AG04450 (cell line): ENCODE results near the gene HACL1. TPM values are rescaled to one million over a fixed set of nuclear protein-coding genes. Genes with fewer than 3 reads are reported as not detected.

Source experiments
- CTCF ChIA-PET: fragments of 300-600, 350-600 bp; formaldehyde crosslinking; extraction: SDS; loops from one replicate; lab custom pipeline; 2022; ENCODE audit warnings: antibody characterized with exemption, inconsistent platforms; lab: Charles Lee
- POLR2A ChIA-PET: fragments of 350-600 bp; formaldehyde crosslinking; extraction: SDS; loops from one replicate; lab custom pipeline; 2021; ENCODE audit warnings: antibody characterized with exemption, inconsistent platforms; lab: Yijun Ruan, JAX
- DNase-seq: peaks from one replicate; pipeline ENCODE4 v3.0.0-alpha.2; 2011; ENCODE audit warnings: low read depth, low spot score
- H3K27ac ChIP-seq: one replicate; pipeline ENCODE4 v1.5.1; 2012; ENCODE audit warnings: low read depth, low read length, control low read depth
- H3K27me3 ChIP-seq: one replicate; pipeline ENCODE4 v1.6.0; 2012; ENCODE audit warnings: low read length; ENCODE audit not compliant: control insufficient read depth, insufficient read depth
- H3K4me3 ChIP-seq: 2 replicates; pipeline ENCODE4 v1.5.1; 2011; ENCODE audit warnings: mild to moderate bottlenecking, low read depth, low read length, control low read depth
- H3K9me3 ChIP-seq: 2 replicates; pipeline ENCODE4 v1.5.1; 2012; ENCODE audit warnings: low read length; ENCODE audit not compliant: control insufficient read depth, insufficient read depth
- CTCF ChIP-seq: IDR thresholded peaks from 2 replicates; pipeline ENCODE4 v1.5.1; 2011; ENCODE audit warnings: low read depth, low read length, control low read depth, inconsistent platforms
- polyA minus RNA-seq: library from RNA; depleted of rRNA, polyadenylated mRNA; stranded (reverse); fragments of >200 nt; gene quantifications from 2 replicates; pipeline ENCODE4 v1.2.3, GENCODE V29; 2011; rRNA and poly(A)+ RNA removed
- polyA plus RNA-seq: library from polyadenylated mRNA; depleted of rRNA; stranded (reverse); fragments of >200 nt; gene quantifications from 2 replicates; pipeline ENCODE4 v1.2.3, GENCODE V29; 2011; rRNA removed

The HACL1 gene
- polyA plus RNA-seq = 22.0 and 29.2 TPM in 2 replicates
- polyA minus RNA-seq = 23.3 and 26.8 TPM in 2 replicates

GRCh38 chr3:15601399-15602145 is at the start of gene HACL1, which contains the start of gene BTD:
HACL1 (minus strand) TSS chr3:15601569; CDS start chr3:15601463, 106 bp downstream.
BTD (plus strand) TSS chr3:15601745; CDS start chr3:15635440, 33,695 bp downstream.
- peak; percentile 32 for TF ChIP-seq CTCF
- peak; percentile 98 for DNase-seq
- no peaks in the 10 kb centered on the region for H3K9me3 ChIP-seq
- peak within 1 kb of the TSS; percentile 86 for H3K27ac ChIP-seq
- ChIA-PET CTCF (interaction anchor here (0.6 to 0.7 kb wide), 2 partner anchors 94 to 350 kb away, joined by 3 read pairs; no protein-coding TSS in a partner anchor), POLR2A (interaction anchor here (0.5 to 1.2 kb wide), 5 partner anchors 9 to 459 kb away, joined by 3 to 8 read pairs (median 6); no protein-coding TSS in a partner anchor)
- peak within 1 kb of the TSS; percentile 99 for H3K4me3 ChIP-seq
- H3K27me3 ChIP-seq = no peaks in the 10 kb centered on the region

DNA sequence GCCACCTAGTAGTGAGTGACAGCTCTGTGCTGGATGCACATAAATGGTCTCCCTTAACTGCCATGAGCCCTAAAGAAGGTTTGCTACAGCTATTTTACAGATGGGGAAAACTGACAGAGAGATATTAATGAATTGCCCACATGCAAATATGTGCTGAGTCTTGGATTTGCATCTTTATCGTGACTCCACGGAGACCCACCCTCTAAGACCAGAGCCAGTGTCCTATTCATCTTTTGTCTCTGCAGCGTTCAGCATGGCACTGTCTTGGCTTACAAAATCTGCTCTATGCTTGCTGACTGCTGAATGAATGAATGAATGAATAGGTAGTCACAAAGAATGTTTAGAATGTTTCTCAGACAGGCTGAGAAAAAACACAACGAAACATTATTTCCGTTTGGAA is 48.5 kb upstream of the HACL1 start:
- no peak for DNase-seq
- no peak overlapping the region for H3K27ac ChIP-seq
- H3K27me3 ChIP-seq = no peaks in the 10 kb centered on the region
- POLR2A ChIA-PET = interaction anchor here (0.6 kb wide), 1 partner anchor 68 kb away, joined by 4 read pairs; no protein-coding TSS in a partner anchor
- H3K4me3 ChIP-seq = no peak overlapping the region
- TF ChIP-seq CTCF = no peak
- CTCF ChIA-PET = no interaction called here
- H3K9me3 ChIP-seq = no peaks in the 10 kb centered on the region

DNA sequence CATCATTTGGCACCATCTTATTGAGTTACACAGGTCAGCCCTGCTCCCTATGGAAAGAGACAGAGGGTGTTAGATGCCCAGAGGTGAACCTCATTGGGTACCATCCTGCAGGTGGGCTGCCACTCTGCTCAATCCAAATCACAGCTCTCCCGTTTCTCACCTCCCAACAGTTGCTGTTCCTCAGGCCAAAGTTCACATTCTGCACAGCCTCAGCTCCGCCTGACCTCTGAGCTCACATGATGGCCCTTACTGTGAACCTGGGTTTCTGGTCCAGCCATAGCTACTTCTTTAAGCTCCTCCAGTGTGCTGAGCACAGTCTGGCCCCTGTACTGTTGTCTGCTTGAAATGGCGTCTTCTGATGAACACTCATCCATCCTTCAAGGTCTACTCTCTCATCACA is 48.0 kb upstream of the HACL1 start:
- no peak overlapping the region for H3K4me3 ChIP-seq
- H3K27me3 ChIP-seq = no peaks in the 10 kb centered on the region
- no peaks in the 10 kb centered on the region for H3K9me3 ChIP-seq
- ChIA-PET CTCF (no interaction called here), POLR2A (interaction anchor here (0.6 kb wide), 1 partner anchor 55 kb away, joined by 4 read pairs; no protein-coding TSS in a partner anchor)
- H3K27ac ChIP-seq = no peak overlapping the region
- no peak for DNase-seq
- no peak for TF ChIP-seq CTCF

DNA sequence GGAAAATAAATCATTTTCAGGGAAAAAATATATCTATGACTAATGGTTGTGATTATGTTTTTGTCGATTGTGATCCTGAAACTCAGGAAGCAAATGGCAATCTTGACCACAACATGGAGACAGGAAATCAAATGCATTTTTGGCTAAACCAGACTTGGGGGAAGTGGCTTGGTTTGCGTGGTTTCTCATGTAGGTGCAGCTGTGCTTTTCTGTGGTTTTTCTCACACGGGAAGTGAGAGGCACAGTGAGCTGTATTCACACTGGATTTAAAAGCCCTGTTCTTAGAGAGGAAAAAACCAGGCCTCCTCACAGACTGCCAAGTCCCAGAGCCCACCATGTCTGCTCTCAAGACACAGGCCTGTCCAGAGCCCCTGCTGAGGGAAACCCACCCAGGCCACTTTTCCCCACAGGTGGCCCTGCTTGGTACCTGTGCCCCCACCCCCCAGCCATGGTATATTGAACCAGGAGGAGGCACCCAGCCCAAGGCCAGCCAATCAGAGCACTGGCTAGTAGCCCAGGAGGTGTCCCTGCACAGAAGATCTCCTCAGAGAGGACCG is 46.3 kb upstream of the HACL1 start:
- H3K27ac ChIP-seq = peak overlapping the region; percentile 97
- peak; percentile 90 for DNase-seq
- no peak for TF ChIP-seq CTCF
- CTCF ChIA-PET = no interaction called here
- H3K4me3 ChIP-seq = peak overlapping the region; percentile 8; the same call in 1 of the 2 replicates
- POLR2A ChIA-PET = interaction anchor here (3.9 kb wide), 1 partner anchor 12 kb away, joined by 20 read pairs; no protein-coding TSS in a partner anchor
- H3K9me3 ChIP-seq = no peaks in the 10 kb centered on the region
- no peaks in the 10 kb centered on the region for H3K27me3 ChIP-seq
